Measurements from ENCODE around the gene FBXL16.

DNA sequence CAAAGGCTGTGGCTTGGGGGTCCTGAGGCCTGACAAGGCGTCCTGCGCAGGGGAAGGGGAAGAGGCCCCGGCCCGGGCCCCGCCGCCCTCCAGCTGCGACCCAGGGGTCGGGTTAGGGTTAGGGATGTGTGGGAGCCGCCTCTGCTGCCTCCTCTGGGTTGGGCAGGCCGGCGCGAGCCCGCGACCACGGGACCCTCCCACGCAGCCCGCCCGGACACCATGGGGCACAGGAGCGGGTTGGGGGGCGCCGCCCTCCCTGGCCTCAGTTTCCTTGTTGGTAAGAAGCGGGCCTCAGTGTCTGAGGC is 34.8 kb upstream of the FBXL16 start:
- TF ChIP-seq, protein P1, sequence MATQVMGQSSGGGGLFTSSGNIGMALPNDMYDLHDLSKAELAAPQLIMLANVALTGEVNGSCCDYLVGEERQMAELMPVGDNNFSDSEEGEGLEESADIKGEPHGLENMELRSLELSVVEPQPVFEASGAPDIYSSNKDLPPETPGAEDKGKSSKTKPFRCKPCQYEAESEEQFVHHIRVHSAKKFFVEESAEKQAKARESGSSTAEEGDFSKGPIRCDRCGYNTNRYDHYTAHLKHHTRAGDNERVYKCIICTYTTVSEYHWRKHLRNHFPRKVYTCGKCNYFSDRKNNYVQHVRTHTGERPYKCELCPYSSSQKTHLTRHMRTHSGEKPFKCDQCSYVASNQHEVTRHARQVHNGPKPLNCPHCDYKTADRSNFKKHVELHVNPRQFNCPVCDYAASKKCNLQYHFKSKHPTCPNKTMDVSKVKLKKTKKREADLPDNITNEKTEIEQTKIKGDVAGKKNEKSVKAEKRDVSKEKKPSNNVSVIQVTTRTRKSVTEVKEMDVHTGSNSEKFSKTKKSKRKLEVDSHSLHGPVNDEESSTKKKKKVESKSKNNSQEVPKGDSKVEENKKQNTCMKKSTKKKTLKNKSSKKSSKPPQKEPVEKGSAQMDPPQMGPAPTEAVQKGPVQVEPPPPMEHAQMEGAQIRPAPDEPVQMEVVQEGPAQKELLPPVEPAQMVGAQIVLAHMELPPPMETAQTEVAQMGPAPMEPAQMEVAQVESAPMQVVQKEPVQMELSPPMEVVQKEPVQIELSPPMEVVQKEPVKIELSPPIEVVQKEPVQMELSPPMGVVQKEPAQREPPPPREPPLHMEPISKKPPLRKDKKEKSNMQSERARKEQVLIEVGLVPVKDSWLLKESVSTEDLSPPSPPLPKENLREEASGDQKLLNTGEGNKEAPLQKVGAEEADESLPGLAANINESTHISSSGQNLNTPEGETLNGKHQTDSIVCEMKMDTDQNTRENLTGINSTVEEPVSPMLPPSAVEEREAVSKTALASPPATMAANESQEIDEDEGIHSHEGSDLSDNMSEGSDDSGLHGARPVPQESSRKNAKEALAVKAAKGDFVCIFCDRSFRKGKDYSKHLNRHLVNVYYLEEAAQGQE (IDR thresholded peaks at IDR 0.05; ENCODE audit: unreplicated experiment): no peak
- TF ChIP-seq CTCF (conservative IDR thresholded peaks at IDR 0.05; ENCODE audit: low read depth in 2 of 2) (no peak), EZH2 (IDR thresholded peaks at IDR 0.05; ENCODE audit: low read depth, unreplicated experiment) (no peak), POLR2AphosphoS5 (IDR thresholded peaks at IDR 0.05; ENCODE audit: low read depth) (no peak), CREB1 (CRISPR knock-in tag; IDR thresholded peaks at IDR 0.05; ENCODE audit: low read depth) (no peak), ZNF331 (CRISPR knock-in tag; IDR thresholded peaks at IDR 0.05; ENCODE audit: low read depth) (no peak)

All from GM23338 (cell line).